Endothelial cell of umbilical vein (primary cell): ENCODE results near the gene KIAA0753. TPM values are rescaled to one million over a fixed set of nuclear protein-coding genes. Genes with fewer than 3 reads are reported as not detected.

Experiments
- BruUV-seq: library from RNA; stranded (reverse); fragments of 400-500 nt; replicated peaks from 2 replicates; lab custom pipeline; 2021; lab: Mats Ljungman, UMichigan
- CTCF ChIA-PET: fragments of 300-600, 350-600 bp; sonication (Branson Sonifier 250); formaldehyde crosslinking; loops from one replicate; lab custom pipeline; 2021; ENCODE audit warnings: antibody characterized with exemption, inconsistent platforms; lab: Charles Lee
- POLR2A ChIA-PET: fragments of 300-600, 350-600 bp; sonication (Branson Sonifier 250); formaldehyde crosslinking; loops from one replicate; lab custom pipeline; 2021; ENCODE audit warnings: antibody characterized with exemption, inconsistent platforms; lab: Charles Lee
- DNase-seq: peaks from one replicate; pipeline ENCODE4 v3.0.0-alpha.2; 2011; ENCODE audit warnings: low read depth, low spot score
- FAIRE-seq: peaks from 2 replicates; lab custom pipeline; 2011; peaks lifted over from hg19 to GRCh38; lab: Jason Lieb, UNC
- H2AFZ ChIP-seq: 2 replicates; pipeline ENCODE4 v1.6.0; 2012; ENCODE audit warnings: low read depth, low read length, control low read depth, inconsistent platforms
- H3K27ac ChIP-seq: 2 replicates; pipeline ENCODE4 v1.5.1; 2011; ENCODE audit warnings: low read depth, mild to moderate bottlenecking, control low read depth, low read length, moderate library complexity; ENCODE audit not compliant: insufficient read depth
- H3K27me3 ChIP-seq, 2 experiments: 2 replicates each; pipeline versions ENCODE4 v1.6.0 to v1.6.1; 2011; ENCODE audit warnings: low read length in 2 of 2, mixed read lengths in 1 of 2; ENCODE audit not compliant: control insufficient read depth in 2 of 2, insufficient read depth in 2 of 2
- H3K36me3 ChIP-seq, 2 experiments: 2 replicates in 1 of 2; 3 replicates in 1 of 2; pipeline ENCODE4 v1.5.1; 2011; ENCODE audit warnings: low read length in 2 of 2, mild to moderate bottlenecking in 1 of 2, moderate library complexity in 1 of 2; ENCODE audit not compliant: control insufficient read depth in 2 of 2, insufficient read depth in 2 of 2; ENCODE audit errors: extremely low read depth in 1 of 2
- H3K4me1 ChIP-seq: 3 replicates; pipeline ENCODE4 v1.5.1; 2011; ENCODE audit warnings: mild to moderate bottlenecking, low read length; ENCODE audit not compliant: control insufficient read depth, insufficient read depth; ENCODE audit errors: extremely low read depth
- H3K4me2 ChIP-seq: 2 replicates; pipeline ENCODE4 v1.6.1; 2011; ENCODE audit warnings: low read length, control low read depth, mixed read lengths; ENCODE audit not compliant: insufficient read depth
- H3K4me3 ChIP-seq, 3 experiments: fragments of 200-600 bp in 1 of 3; sonication (generic), shearing (Covaris generic) in 1 of 3; replicated peaks in 1 of 3; 2 replicates each; pipeline ENCODE4 v1.5.1; 2011 to 2016; ENCODE audit warnings: control low read depth in 3 of 3, low read length in 3 of 3, mild to moderate bottlenecking in 2 of 3, inconsistent platforms in 1 of 3, low read depth in 1 of 3, moderate library complexity in 1 of 3; ENCODE audit not compliant: insufficient read depth in 1 of 3
- H3K79me2 ChIP-seq: 2 replicates; pipeline ENCODE4 v1.6.0; 2012; ENCODE audit warnings: low read length, inconsistent platforms; ENCODE audit not compliant: control insufficient read depth, insufficient read depth
- H3K9ac ChIP-seq: replicated peaks from 2 replicates; pipeline ENCODE3; 2011; ENCODE audit warnings: low read length, control low read depth; ENCODE audit not compliant: insufficient read depth; ENCODE audit errors: extremely low read depth
- H3K9me1 ChIP-seq: replicated peaks from 3 replicates; pipeline ENCODE4 v1.6.0; 2011; ENCODE audit warnings: mild to moderate bottlenecking, low read length; ENCODE audit not compliant: control insufficient read depth, insufficient read depth; ENCODE audit errors: extremely low read depth
- H3K9me3 ChIP-seq: replicated peaks from 2 replicates; pipeline ENCODE4 v1.5.1; 2012; ENCODE audit warnings: low read length, inconsistent platforms; ENCODE audit not compliant: control insufficient read depth, insufficient read depth
- H4K20me1 ChIP-seq: replicated peaks from 2 replicates; pipeline ENCODE3; 2011; ENCODE audit warnings: mild to moderate bottlenecking, low read length; ENCODE audit not compliant: control insufficient read depth, insufficient read depth; ENCODE audit errors: extremely low read depth
- EZH2 ChIP-seq: IDR thresholded peaks from 2 replicates; pipeline ENCODE4 v1.6.1; 2012; ENCODE audit warnings: borderline replicate concordance, low read depth, mild to moderate bottlenecking, moderate library complexity, low read length, inconsistent platforms; ENCODE audit not compliant: severe bottlenecking
- FOS ChIP-seq: IDR thresholded peaks from 2 replicates; pipeline ENCODE4 v1.6.1; 2011; ENCODE audit warnings: mild to moderate bottlenecking, low read length, moderate library complexity, borderline replicate concordance; ENCODE audit not compliant: insufficient read depth
- GATA2 ChIP-seq: IDR thresholded peaks from 2 replicates; pipeline ENCODE4 v1.7.0; 2011; ENCODE audit warnings: low read depth, mild to moderate bottlenecking, moderate library complexity, mixed read lengths, low read length; ENCODE audit not compliant: insufficient read length, insufficient read depth
- MYC ChIP-seq: IDR thresholded peaks from one replicate; pipeline ENCODE4 v1.6.1; 2011; ENCODE audit warnings: mild to moderate bottlenecking, low read depth, low read length
- POLR2AphosphoS5 ChIP-seq: IDR thresholded peaks from 2 replicates; pipeline ENCODE4 v1.6.1; 2012; ENCODE audit warnings: low read depth, mild to moderate bottlenecking, control low read depth, low read length, moderate library complexity; ENCODE audit not compliant: insufficient read depth
- dilution Hi-C: fragments of 300-500 bp; cut with MboI; formaldehyde crosslinking; loops from one replicate; pipeline ENCODE4 v1.15.0; 2019; ENCODE audit warnings: low sequenced_read_pairs; ENCODE audit not compliant: extremely low pct_ligation_motif_present
- intact Hi-C: fragments of 100-400 bp; cut with micrococcal nuclease; formaldehyde crosslinking; loops from one replicate; pipeline ENCODE4 v1.10.0; 2022
- polyA plus RNA-seq, 4 experiments: library from polyadenylated mRNA; depleted of rRNA in 3 of 4; stranded (reverse) in 3 of 4; unstranded in 1 of 4; fragments of >200 nt; gene quantifications; 2 replicates each; pipeline versions ENCODE4 v1.2.1 to v1.2.3, GENCODE V29; 2011 to 2012; ENCODE audit warnings: missing spikeins in 1 of 4
- total RNA-seq: library from RNA; stranded (reverse); gene quantifications from 2 replicates; pipeline ENCODE4 v1.2.3, GENCODE V29; 2021
- TF ChIP-seq, protein P1 (sequence below), 2 donors: IDR thresholded peaks; 1 replicate in 1 of 2; 2 replicates in 1 of 2; pipeline ENCODE4 v1.5.1; 2011; ENCODE audit warnings: low read length in 2 of 2, mild to moderate bottlenecking in 2 of 2, moderate library complexity in 2 of 2, control low read depth in 1 of 2, inconsistent platforms in 1 of 2, low read depth in 1 of 2; ENCODE audit not compliant: insufficient read depth in 1 of 2; ENCODE audit errors: extremely low read depth in 1 of 2

Gene KIAA0753
- total and polyA plus RNA-seq, 2 donors (not counting 3 experiments of a cell fraction or from before 2014, with no cell fraction given), result 5.3 to 23.9 TPM

DNA sequence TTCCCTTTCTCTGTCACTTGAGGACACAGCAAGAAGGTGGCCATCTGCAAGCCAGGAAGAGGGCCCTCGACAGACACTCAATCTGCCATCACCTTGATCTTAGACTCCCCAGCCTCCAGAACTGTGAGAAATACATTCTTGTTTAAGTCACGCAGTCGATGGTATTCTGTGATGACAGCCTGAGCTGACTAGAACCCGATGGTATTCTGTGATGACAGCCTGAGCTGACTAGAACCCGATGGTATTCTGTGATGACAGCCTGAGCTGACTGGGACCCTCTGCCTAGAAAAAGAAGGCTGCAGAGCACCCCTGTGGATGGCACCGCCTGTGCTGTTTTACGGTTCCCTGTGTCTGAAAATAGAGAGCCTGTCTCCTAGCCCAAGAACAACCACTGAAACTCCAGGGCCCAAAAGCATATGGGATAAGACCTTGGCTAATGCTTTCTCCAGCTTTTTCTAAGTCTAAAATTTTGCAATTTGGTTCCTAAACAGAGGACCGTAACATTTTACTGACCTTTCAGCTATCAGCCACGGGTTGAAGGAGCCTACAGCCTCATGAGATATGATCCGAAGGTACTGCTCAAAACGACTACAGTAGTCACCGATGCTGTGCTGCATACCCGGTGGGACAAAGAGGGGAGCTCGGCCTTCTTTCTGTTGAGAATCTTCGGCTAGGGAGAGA lies 51.1 kb downstream of the KIAA0753 start:
- no peak overlapping the region for H3K4me2 ChIP-seq
- FAIRE-seq, result no peak
- H4K20me1 ChIP-seq, result no peaks in the 10 kb centered on the region
- intact Hi-C loops, result no loop called here
- no peak overlapping the region for H3K27ac ChIP-seq
- no peaks in the 10 kb centered on the region for H3K9me3 ChIP-seq
- H3K79me2 ChIP-seq, result no peaks in the 10 kb centered on the region
- no peak overlapping the region for H2AFZ ChIP-seq
- dilution Hi-C loops, result no loop called here
- no peak overlapping the region for H3K9ac ChIP-seq
- H3K9me1 ChIP-seq, result no peaks in the 10 kb centered on the region
- ChIA-PET CTCF (interaction anchor here (1.4 to 1.9 kb wide), 2 partner anchors 9 to 117 kb away, joined by 3 to 10 read pairs; no protein-coding TSS in a partner anchor), POLR2A (no interaction called here)
- TF ChIP-seq MYC (no peak), POLR2AphosphoS5 (no peak), FOS (no peak), GATA2 (no peak), EZH2 (no peak)
- TF ChIP-seq, protein P1, sequence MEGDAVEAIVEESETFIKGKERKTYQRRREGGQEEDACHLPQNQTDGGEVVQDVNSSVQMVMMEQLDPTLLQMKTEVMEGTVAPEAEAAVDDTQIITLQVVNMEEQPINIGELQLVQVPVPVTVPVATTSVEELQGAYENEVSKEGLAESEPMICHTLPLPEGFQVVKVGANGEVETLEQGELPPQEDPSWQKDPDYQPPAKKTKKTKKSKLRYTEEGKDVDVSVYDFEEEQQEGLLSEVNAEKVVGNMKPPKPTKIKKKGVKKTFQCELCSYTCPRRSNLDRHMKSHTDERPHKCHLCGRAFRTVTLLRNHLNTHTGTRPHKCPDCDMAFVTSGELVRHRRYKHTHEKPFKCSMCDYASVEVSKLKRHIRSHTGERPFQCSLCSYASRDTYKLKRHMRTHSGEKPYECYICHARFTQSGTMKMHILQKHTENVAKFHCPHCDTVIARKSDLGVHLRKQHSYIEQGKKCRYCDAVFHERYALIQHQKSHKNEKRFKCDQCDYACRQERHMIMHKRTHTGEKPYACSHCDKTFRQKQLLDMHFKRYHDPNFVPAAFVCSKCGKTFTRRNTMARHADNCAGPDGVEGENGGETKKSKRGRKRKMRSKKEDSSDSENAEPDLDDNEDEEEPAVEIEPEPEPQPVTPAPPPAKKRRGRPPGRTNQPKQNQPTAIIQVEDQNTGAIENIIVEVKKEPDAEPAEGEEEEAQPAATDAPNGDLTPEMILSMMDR (IDR thresholded peaks at IDR 0.05; ENCODE audit: extremely low read depth in 1 of 2, insufficient read depth in 1 of 2, low read depth in 1 of 2, low read length in 2 of 2), result no peak
- peaks cover 19 to 33% of the 10 kb centered on the region in 2 experiments for H3K36me3 ChIP-seq
- BruUV-seq, result no TSS peak
- DNase-seq, result no peak
- no peaks in the 10 kb centered on the region for H3K27me3 ChIP-seq
- no peak overlapping the region for H3K4me3 ChIP-seq
- H3K4me1 ChIP-seq, result no peaks in the 10 kb centered on the region
